NCI-H1417 treated with DMSO at 0.1 percent for 48 hours (cell line): ENCODE data around the gene POTEG.
"Not testable (repeated sequence)": the region's sequence is repeated elsewhere in the genome, so short reads cannot be mapped to it uniquely, and the experiment has no call there.

Experiments used
- DNase-seq: peaks from one replicate; lab custom pipeline; 2025; lab: John Stamatoyannopoulos, UW

POTEG gene

GRCh38 chr14:19372813-19373500 is 61.2 kb downstream of the POTEG start:
- not testable (repeated sequence) for DNase-seq

GRCh38 chr14:19371767-19372166 is 62.4 kb downstream of the POTEG start:
- DNase-seq, result not testable (repeated sequence)

- DNase-seq, result not testable (repeated sequence)
These were observed 71.3 kb downstream of the POTEG start for GRCh38 chr14:19362803-19363202.

GRCh38 chr14:19362323-19362722 is 71.8 kb downstream of the POTEG start:
- not testable (repeated sequence) for DNase-seq

GRCh38 chr14:19361636-19362253 is 72.4 kb downstream of the POTEG start:
- not testable (repeated sequence) for DNase-seq

GRCh38 chr14:19360937-19361635 is 73.1 kb downstream of the POTEG start:
- not testable (repeated sequence) for DNase-seq
